GM12801 (cell line): ENCODE data around the gene SMAP2.

Experiments
- CTCF ChIP-seq: IDR thresholded peaks from one replicate; pipeline ENCODE4 v1.5.1; 2011; ENCODE audit warnings: control low read depth; ENCODE audit not compliant: insufficient read length; ENCODE audit errors: extremely low read depth

SMAP2 gene

DNA sequence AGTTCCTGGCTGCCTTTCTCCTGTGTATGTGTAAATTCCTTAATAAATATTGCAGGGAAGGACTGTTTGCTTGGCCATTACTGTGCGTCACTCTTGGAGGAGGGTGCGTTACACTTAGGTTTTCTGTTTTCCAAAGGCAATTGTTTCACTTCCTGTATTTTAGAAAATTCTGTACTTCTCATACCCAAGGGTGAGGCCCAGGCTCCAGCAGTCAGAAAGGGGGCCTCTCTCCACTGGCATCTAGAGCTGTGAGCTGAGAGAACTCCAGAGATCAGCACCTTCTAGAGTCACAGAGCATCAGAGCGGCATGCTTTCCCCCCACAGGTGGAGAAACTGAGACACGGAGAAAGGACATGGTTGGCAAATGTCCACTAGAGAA is 49.7 kb downstream of the SMAP2 start:
- no peak for TF ChIP-seq CTCF

DNA sequence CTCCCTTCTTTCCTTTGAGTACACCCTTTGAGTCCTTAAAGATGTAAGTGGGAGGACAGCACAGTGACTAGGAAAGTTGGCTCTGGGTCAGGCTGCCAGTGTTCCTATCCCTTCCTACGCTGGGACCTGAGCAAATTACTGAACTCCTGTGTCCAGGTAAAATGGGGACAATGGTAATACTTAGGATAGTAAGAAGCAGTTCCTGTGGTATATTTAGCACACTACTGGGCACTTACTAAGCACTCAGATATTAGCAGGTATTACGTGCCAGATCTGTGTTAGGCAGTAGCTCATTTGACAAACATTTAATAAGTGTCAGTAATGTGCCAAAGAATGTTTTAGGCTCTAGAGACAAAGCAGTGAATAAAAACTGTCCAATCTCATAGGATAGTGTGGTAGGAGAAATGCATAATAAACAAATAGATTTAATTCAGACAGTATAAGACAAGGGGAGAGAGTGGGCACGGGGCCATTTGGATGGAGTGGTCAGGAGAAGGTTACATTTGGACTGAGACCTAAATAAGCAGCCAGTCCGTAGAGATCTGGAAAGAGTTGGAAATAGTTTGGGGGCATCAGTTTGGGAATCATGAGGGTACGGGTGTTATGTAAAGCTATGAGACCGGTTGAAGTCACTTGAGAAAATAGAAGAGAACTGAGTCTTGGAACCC is 50.6 kb downstream of the SMAP2 start:
- TF ChIP-seq CTCF, result no peak

GRCh38 chr1:40425198-40425597 is 51.7 kb downstream of the SMAP2 start:
- no peak for TF ChIP-seq CTCF

GRCh38 chr1:40431385-40431784 is 57.9 kb downstream of the SMAP2 start:
- no peak for TF ChIP-seq CTCF

DNA sequence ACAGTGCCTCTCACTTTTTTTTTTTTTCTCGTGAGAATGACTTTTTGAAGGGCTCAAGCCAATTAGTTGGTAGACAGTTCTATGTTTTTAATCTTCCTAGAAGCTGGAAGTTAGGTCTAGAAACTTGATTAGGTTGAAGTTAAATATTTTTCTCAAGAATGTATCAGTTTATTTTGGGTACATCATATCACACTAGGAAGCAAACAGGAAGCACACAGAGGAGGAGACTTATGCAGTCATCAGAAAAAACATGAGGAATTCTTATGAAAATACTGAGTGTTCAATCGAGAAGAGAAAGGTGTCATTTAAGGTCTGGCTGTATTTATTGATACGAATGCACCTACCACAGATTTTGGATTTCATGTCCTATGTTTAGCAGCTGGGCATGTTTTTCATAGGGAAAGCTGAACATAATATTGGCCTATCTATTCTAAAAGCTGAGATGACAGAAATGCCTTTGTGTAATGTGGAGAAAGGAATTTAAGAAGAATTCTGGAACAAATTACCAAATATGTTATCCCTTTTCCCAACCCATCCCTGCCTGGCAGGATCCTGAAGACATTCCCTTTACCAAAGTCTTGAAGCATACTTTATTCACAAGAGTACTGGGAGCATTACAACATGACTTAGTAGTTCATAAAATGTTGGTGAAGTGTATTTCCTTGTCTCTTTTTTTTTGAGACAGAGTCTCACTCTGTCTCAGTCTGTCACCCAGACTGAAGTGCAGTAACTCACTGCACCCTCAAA is 59.3 kb downstream of the SMAP2 start:
- no peak for TF ChIP-seq CTCF

GRCh38 chr1:40435471-40435870 is 61.9 kb downstream of the SMAP2 start:
- TF ChIP-seq CTCF, result no peak

- TF ChIP-seq CTCF, result no peak
These were observed 62.3 kb downstream of the SMAP2 start for GRCh38 chr1:40435876-40436275.
